Left ventricle myocardium inferior (tissue), 1 donor: ENCODE measurements around the gene PCCA. TPM values are rescaled to one million over a fixed set of nuclear protein-coding genes. Genes with fewer than 3 reads are reported as not detected.
A peak's percentile ranks its signal among the peaks of the same experiment; 100 is the strongest.
"Not testable (repeated sequence)": the region's sequence is repeated elsewhere in the genome, so short reads cannot be mapped to it uniquely, and the experiment has no call there.

ENCODE experiments used
- DNase-seq: peaks from one replicate; pipeline ENCODE4 v3.0.0-alpha.2; 2020
- H3K27ac ChIP-seq: fragments of 200-600 bp; replicated peaks from 2 replicates; pipeline ENCODE4 v1.8.0; 2021
- H3K27me3 ChIP-seq: fragments of 200-600 bp; 2 replicates; pipeline ENCODE4 v1.8.0; 2021; ENCODE audit warnings: low read depth
- H3K36me3 ChIP-seq: fragments of 200-600 bp; 2 replicates; pipeline ENCODE4 v1.8.0; 2021
- H3K4me1 ChIP-seq: fragments of 200-600 bp; 2 replicates; pipeline ENCODE4 v1.8.0; 2021
- H3K4me3 ChIP-seq: fragments of 200-600 bp; 2 replicates; pipeline ENCODE4 v1.8.0; 2021; ENCODE audit warnings: mild to moderate bottlenecking, moderate library complexity
- H3K9me3 ChIP-seq: fragments of 200-600 bp; replicated peaks from 2 replicates; pipeline ENCODE4 v1.8.0; 2021
- CTCF ChIP-seq: fragments of 200-600 bp; IDR thresholded peaks from 2 replicates; pipeline ENCODE4 v1.8.0; 2021; ENCODE audit warnings: antibody characterized with exemption, mild to moderate bottlenecking, borderline replicate concordance
- intact Hi-C: fragments of 100-400 bp; cut with micrococcal nuclease; formaldehyde crosslinking; loops from one replicate; pipeline ENCODE4 v1.11.0; 2022
- total RNA-seq: library from RNA; stranded (reverse); fragmentation: NEBNext Ultra II Directional; extraction: Animal tissue kit (Norgen Biotek cat#: 25700); gene quantifications from one replicate; pipeline ENCODE4 v1.2.1, GENCODE V29; 2021
- donor health status: DM: no; HTN: yes; CAD: no; lungs with severe emphysema.

Gene PCCA
- total RNA-seq, 1 donor from 2014 or later: 65.4 TPM

GRCh38 chr13:100563779-100564178 lies 474.9 kb downstream of the PCCA start:
- no peak for TF ChIP-seq CTCF

DNA sequence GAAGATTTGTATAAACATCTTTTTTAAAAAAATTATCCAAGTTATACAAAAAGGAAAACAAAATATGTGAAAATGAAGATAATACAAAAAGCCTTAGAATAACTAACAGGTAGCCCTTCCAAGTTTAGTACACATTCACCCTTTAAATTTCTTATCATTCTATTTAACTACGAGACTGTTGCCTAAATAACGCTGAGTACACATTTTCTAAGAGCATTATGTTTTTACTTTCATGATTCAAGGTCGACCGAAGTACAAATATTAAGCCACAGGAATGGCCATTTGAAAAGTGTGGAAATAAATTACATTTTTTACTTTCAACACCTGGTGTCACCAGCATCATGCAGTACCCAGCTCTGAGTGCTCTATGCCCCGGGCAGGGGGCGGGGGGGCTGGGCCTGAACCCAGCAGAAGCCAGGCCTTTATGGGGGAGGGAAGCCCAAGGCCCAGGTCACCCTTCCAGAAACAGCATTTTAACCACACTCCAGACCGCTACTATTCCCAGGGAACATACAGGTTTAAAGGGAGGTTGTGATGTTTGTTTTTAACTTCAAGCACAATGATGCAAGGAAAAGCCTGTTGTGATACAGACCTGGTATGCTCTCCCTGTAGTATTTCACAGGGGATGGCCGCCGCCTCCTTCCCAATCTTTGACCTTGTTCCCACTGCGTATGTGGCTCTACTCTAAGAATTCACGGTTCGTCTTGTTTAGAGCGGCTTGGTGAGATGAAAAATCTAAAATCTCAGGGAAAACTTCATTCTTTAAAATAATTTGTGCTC lies 475.7 kb downstream of the PCCA start:
- intact Hi-C loops: no loop called here

More at GRCh38 chr13:100563779-100564178, 474.9 kb downstream of the PCCA start:
- no peaks in the 10 kb centered on the region for H3K27me3 ChIP-seq
- intact Hi-C loops: no loop called here
- no peaks in the 10 kb centered on the region for H3K4me1 ChIP-seq
- no peak for DNase-seq
- no peak overlapping the region for H3K4me3 ChIP-seq
- no peaks in the 10 kb centered on the region for H3K36me3 ChIP-seq
- H3K27ac ChIP-seq: no peak overlapping the region
- H3K9me3 ChIP-seq: peaks cover 12% of the 10 kb centered on the region

DNA sequence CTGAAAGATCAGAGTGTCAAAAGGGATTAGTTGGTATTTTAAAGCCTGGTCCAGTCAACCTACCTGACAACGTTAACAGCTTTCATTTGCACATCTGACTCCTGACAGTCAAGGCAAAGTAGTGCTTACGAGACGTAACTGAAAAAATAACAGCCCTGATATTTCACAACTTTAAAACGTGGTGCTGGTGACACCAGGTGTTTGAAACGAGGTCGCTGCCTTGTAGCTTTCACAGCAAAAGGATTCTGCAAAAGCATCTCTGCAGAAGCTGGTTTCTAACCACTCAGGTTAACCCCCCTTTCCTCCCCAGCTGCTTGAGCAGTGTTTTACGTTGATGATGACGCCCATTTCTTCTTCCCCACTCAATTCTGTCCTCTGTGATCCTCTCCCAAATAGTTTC lies 476.4 kb downstream of the PCCA start:
- H3K27ac ChIP-seq: no peak overlapping the region
- H3K36me3 ChIP-seq: no peaks in the 10 kb centered on the region
- intact Hi-C loops: no loop called here
- no peaks in the 10 kb centered on the region for H3K27me3 ChIP-seq
- no peak overlapping the region for H3K4me3 ChIP-seq
- DNase-seq: no peak
- TF ChIP-seq CTCF: no peak
- H3K4me1 ChIP-seq: no peaks in the 10 kb centered on the region
- H3K9me3 ChIP-seq: peaks cover 12% of the 10 kb centered on the region

More for the DNA sequence above, 475.7 kb downstream of the PCCA start:
- TF ChIP-seq CTCF: no peak
- no peaks in the 10 kb centered on the region for H3K36me3 ChIP-seq
- H3K4me1 ChIP-seq: no peaks in the 10 kb centered on the region
- peaks cover 12% of the 10 kb centered on the region for H3K9me3 ChIP-seq
- DNase-seq: no peak
- no peaks in the 10 kb centered on the region for H3K27me3 ChIP-seq
- no peak overlapping the region for H3K4me3 ChIP-seq
- H3K27ac ChIP-seq: no peak overlapping the region

- no peaks in the 10 kb centered on the region for H3K4me1 ChIP-seq
- intact Hi-C loops: no loop called here
- H3K4me3 ChIP-seq: no peak overlapping the region
- no peaks in the 10 kb centered on the region for H3K27me3 ChIP-seq
- H3K36me3 ChIP-seq: no peaks in the 10 kb centered on the region
- H3K9me3 ChIP-seq: peaks cover 12% of the 10 kb centered on the region
- no peak overlapping the region for H3K27ac ChIP-seq
- DNase-seq: no peak
- no peak for TF ChIP-seq CTCF
Measured at GRCh38 chr13:100566543-100566942, 477.6 kb downstream of the PCCA start.

DNA sequence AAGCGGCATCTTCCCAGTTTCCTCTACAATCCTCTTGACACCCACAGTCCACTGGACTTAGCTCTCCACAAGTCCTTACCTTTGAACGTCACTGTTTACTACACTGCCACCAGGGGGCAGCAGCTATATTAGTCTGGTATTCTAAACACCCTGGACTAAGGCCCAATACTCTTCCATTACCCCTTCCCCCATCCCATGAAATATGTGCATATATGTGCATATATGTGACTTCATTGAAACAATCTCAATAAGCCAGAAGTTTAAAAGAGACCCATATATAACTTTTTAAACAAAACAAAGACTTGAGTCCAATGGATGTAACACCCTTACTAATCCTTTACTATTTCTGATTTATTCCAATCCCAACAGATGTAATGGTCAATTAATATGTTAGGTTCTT lies 484.2 kb downstream of the PCCA start:
- Histone ChIP-seq H3K36me3 (no peaks in the 10 kb centered on the region), H3K27me3 (no peaks in the 10 kb centered on the region), H3K27ac (no peak overlapping the region), H3K4me3 (no peak overlapping the region), H3K9me3 (no peaks in the 10 kb centered on the region), H3K4me1 (no peaks in the 10 kb centered on the region)
- DNase-seq: peak; percentile 33
- TF ChIP-seq CTCF: peak; percentile 75
- intact Hi-C loops: no loop called here

DNA sequence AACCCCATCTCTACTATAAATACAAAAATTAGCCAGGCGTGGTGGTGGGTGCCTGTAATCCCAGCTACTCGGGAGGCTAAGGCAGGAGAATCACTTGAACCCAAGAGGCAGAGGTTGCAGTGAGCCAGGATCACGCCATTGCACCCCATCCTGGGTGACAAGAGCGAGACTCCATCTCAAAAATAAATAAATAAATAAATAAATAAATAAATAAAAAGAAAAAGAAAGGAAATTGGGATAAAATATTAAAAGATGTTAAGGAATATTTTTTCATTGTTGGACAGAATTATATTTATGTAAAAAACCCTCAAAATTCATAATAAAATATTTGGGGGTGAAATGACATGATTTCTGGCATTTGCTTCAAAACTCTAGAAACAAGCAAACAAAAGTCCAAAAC lies 488.3 kb downstream of the PCCA start:
- H3K4me1 ChIP-seq, H3K27ac ChIP-seq, DNase-seq, H3K4me3 ChIP-seq, H3K9me3 ChIP-seq, intact Hi-C loops, H3K27me3 ChIP-seq: not testable (repeated sequence)
- peaks cover 22% of the 10 kb centered on the region for H3K36me3 ChIP-seq
